Hindlimb muscle (tissue), 1 donor: ENCODE results near the gene EPS8L1. TPM values are rescaled to one million over a fixed set of nuclear protein-coding genes. Genes with fewer than 3 reads are reported as not detected.
"Not testable (repeated sequence)": the region's sequence is repeated elsewhere in the genome, so short reads cannot be mapped to it uniquely, and the experiment has no call there.

ENCODE experiments used
- DNase-seq: peaks from one replicate; pipeline ENCODE4 v3.0.0-alpha.2; 2013
- polyA plus RNA-seq: library from polyadenylated mRNA; unstranded; fragments of 120-200 nt; gene quantifications from one replicate; pipeline ENCODE4 v1.2.1, GENCODE V29; 2013; ENCODE audit not compliant: insufficient read length

The EPS8L1 gene
- 2.6 TPM for polyA plus RNA-seq

DNA sequence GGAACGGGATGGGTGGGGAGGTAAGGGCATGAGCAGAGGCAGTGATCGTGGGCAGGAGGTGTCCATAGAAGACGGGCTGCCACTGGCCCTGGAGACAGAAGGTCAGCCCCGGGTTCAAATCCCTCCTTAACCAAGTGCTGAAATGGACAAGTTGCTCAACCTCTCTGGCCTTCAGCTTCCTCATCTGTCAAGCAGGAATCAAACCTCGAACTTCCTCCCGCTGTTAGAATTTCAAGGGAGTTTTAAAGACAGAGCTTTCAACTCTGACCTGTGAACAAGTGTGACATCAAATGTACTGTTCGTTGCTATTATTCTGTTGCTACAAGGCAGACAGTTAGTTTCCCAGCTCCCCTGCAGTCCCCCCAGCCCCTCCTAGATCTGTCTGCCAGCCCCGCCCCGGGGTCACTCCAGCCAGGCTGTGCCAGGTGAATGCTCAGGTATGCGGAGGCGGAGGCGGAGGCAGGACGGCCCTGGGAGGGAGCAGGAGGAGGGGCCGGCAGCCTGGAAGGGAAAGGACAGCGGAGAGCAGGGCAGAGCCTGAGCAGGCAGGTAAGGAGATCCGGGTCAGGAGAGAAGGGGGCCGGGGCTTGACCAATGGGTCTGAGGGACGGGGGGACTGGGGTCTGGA lies at the start of gene EPS8L1:
EPS8L1 (plus strand) TSS at position 499 of the 628 bp plus-strand sequence. CDS start 576 bp downstream, outside the sequence.
- no peak for DNase-seq

DNA sequence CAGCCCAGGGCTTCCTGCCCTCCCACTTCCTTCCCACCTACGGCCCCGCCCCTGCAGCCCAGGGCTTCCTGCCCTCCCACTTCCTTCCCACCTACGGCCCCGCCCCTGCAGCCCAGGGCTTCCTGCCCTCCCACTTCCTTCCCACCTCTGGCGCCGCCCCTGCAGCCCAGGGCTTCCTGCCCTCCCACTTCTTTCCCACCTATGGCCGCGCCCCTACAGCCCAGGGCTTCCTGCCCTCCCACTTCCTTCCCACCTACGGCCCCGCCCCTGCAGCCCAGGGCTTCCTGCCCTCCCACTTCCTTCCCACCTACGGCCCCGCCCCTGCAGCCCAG lies 48.6 kb upstream of the EPS8L1 start:
- DNase-seq = not testable (repeated sequence)

DNA sequence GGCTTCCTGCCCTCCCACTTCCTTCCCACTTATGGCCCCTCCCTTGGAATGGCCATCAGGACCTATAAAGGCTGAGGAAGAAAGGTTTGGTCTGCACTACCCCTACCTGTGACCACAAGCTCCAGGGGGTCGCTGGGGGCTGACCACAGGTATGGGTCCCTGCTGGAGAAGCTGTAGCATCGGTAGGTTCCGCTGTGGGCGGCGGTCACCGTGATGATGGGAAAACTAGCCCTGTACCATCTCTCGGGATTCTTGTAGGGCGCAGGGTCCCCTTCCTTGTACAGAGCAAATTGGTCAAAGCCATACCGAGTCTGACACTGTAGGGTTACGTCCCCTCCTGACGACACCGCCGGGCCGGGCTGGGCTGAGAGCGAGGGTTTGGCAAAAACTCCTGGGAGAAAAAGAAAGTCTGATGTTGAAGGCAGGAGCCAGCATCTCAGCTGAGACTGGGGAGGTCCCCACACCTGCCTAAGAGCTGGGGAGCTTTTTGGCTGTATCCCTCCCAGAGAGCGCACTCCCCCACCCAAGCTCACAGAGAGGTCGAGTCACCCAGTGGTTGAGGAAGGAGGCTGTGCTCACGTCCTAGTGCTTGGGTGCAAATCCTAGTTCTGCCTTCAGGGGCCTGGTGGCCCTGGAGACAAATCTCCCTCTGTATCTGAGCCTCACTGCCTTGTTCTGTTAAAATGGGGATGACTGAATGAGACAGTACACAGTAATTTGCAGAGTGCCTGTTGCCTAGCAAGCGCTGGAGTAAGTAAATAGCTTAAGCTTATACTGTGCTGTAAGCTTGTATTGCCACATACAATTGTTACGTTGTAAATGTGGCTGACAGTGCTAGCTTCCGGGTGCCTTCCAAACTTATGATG lies 48.0 kb upstream of the EPS8L1 start:
- DNase-seq = no peak

DNA sequence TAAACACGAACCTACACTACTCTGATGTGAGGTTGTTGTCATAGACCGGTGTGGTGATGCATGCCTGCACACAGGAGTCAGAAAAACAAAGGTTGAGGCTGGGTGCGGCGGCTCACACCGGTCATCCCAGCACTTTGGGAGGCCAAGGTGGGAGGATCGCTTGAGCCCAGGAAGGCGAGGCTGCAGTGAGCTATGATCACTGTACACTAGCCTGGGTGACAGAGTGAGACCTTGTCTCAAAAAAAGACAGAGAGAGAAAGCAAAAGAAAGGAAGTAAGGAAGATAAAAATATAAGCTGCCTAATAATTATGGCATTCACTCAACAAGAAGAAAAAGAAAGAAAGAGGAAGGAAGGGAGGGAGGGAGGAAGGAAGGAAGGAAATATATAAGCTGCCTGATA lies 46.9 kb upstream of the EPS8L1 start:
- no peak for DNase-seq

DNA sequence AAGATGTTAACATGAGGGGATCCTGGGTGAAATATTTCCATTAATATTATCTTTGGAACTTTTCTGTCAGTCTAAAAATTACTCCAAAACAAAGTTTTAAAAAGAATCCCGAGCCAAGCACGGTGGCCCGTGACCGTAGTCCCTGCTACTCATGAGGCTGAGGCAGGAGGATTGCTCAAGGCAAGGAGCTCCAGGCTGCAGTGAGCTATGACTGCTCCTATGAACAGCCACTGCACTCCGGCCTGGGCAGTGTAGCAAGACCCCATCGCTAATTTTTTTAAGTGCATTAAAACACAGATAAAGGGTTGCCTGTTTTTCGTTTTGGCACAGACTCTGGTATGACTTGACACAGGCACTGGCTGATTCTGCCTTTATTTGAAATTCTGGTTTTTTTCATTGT lies 44.5 kb upstream of the EPS8L1 start:
- DNase-seq = no peak

DNA sequence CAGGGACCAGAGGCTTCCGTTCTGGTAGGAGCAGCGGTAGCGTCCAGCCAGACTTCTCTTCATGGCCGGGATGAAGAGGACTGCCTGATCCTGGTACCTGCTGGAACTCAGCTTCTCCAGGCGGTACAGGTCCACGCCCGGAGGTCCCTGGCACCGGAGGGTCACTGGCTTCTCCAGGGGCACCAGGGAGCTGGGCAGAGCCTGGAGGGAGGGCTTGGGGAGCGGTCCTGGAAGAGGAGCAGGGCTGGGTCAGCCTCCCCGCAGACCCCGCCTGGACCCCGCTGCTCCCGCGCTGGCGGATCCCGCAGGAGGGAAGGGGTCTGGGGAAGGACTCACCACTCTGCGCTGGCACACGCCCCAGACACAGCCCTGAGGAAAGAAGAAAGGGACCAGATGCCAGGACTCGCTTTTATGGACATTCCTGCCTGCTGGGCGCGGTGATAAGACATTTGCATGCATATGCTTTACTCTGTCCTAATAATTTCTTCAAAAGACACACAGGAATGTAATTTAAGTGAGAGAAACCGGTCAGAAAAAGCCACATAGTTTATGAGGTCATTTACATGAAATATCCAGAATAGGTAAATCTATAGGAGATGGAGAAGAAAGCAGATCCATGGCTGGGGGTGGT lies 43.4 kb upstream of the EPS8L1 start:
- DNase-seq = no peak

DNA sequence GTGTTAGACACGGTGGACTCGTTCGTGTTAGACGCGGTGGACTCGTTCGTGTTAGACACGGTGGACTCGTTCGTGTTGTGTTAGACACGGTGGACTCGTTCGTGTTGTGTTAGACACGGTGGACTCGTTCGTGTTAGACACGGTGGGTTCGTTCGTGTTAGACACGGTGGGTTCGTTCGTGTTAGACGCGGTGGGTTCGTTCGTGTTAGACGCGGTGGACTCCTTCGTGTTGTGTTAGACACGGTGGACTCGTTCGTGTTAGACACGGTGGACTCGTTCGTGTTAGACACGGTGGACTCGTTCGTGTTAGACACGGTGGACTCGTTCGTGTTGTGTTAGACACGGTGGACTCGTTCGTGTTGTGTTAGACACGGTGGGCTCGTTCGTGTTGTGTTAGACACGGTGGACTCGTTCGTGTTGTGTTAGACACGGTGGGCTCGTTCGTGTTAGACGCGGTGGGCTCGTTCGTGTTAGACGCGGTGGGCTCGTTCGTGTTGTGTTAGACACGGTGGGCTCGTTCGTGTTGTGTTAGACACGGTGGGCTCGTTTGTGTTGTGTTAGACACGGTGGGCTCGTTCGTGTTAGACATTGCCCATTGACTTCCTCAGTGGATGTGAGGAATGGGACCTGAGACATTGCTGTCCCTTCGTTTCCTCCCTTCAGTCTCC lies 42.6 kb upstream of the EPS8L1 start:
- not testable (repeated sequence) for DNase-seq

DNA sequence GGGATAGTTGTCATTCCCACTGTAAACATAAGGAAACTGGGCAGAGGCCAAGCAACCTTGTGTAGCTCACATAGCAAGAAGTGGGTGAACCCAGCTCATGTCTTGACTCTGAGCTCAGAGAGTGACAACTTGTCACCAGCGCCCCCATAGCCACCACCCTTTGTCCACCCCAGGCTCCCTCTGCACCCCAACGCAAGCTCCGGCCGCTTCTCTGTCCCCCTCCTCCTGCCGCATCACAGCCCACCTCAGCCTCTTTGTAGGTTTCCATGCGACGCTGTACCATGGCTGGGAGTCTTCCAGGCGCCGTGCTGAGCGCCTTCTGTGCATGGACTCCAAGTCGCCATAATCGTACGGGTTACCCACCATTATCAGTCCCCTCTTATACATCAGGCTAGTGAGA lies 40.9 kb upstream of the EPS8L1 start:
- DNase-seq = no peak

DNA sequence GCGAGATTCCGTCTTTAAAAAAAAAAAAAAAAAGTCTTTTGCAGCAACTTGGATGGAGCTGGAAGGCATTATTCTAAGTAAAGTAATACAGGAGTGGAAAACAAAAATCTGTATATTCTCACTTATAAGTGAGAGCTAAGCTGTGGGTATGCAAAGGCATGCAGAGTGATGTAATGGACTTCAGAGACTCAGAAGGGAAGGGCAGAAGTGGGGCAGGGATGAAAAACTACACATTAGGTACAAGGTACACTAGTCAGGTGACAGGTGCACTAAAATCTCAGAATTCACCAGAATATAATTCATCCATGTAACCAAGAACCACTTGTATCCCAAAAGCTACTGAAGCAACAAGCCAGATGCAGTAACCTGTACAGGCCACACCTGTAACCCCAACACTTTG lies 39.6 kb upstream of the EPS8L1 start:
- no peak for DNase-seq

DNA sequence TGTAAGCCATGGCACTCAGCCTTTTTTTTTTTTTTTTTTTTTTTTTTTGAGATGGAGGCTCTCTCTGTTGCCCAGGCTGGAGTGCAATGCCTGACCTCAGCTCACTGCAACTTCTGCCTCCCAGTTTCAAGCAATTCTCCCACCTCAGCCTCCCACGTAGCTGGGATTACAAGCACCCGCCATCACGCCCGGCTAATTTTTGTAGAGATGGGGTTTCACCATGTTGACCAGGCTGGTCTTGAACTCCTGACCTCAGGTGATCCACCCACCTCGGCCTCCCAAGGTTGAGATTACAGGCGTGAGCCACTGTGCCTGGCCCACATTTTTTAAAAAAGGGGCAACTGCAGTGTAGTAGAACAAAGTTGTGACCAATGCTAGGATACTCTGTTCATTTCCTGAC lies 38.1 kb upstream of the EPS8L1 start:
- DNase-seq = not testable (repeated sequence)

DNA sequence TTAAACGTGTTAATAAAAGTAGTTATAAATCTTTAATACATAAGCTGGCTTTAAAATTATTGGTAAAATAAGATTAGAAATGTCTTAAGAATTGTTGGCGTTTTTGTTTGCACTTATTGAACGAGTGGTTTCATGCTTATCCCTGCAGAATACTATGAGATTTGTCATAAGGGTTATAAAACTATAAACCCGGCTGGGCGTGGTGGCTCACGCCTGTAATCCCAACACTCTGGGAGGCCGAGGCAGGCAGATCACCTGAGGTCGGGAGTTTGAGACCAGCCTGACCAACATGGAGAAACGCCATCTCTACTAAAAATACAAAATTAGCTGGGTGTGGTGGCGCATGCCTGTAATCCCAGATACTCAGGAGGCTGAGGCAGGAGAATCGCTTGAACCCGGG lies 35.0 kb upstream of the EPS8L1 start:
- not testable (repeated sequence) for DNase-seq

DNA sequence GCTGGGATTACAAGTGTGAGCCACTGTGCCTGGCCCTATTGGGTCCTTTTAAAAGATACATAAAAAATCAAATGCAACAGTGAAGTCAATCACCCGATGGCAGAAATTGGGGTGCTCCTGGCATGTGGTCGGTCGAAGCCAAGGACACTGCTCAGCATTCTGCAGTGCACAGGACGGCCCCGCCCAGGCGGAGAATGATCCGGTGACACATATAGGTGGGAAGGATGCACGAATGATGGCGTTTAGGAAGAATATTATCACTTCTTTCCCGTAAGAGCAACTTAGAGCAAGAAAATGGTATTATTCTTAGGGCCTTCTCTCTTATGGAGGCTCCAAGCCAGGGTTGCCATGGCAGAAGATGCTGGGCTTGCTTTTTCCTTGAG lies 34.4 kb upstream of the EPS8L1 start:
- no peak for DNase-seq

DNA sequence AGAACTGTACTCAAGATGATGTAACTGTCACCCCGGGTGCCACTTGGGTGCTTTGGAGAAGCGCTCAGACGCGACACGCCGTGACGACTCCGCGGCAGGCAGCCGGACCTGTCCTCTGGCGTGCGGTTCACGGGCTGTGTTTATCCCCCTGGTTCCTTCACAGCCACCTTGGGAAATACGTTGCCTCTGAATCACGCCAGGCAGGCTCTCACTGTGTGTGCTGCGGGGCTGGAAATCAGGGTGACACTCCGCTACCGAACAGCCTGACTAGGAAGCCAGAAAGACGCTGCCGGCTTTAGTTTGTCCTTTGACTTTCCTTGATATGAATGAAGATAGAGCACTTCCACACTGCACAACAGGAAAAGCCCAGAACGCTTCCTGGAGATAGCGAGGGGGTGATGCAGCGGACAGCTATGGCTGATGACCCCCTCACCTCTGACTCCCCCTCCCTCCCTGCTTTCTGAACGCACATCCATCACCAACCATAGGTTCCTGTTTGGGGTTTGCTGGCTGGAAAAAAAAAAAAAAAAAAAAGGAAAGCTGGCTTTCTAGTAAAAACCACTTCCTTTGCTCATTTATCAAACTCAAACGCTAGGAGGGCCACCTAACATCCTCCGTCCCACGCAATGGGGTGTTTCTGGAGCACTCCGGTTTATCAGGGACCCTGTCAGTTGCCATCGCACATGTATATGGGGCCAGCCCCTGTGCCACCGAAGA lies 33.9 kb upstream of the EPS8L1 start:
- no peak for DNase-seq

DNA sequence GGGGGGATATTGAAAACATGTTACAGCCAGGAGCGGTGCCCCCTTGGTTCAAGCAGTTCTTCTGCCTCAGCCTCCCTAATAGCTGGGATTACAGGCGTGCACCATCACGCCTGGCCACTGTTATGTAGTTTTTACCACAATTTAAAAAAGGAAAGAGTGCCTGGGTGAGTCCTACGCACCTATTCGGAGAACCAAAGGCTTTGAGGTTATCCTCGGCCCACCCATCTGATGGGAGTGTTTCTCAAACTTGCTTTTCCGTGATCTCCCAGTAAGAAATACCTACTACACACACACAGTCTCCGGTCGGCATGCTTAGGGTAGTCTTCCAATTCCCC lies 33.4 kb upstream of the EPS8L1 start:
- no peak for DNase-seq

DNA sequence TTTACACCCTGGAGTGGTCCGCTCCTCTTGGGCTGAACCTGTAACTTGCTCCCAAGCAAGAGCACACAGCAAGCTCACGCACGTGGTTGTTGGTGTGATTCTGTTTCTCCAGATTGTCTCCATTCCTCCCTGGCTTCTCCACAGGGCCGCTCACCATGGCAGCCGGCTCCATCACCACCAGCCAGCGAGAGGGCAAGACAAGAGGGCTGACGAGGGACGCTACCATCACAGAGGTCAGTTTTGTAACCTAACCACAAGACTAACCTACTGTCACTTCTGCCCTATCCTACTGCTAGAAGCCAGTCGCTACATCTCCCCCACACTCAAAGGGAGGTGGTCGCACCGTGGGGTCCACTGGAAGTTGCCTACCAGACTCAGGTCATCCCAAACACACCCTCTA lies 33.0 kb upstream of the EPS8L1 start:
- DNase-seq = no peak

DNA sequence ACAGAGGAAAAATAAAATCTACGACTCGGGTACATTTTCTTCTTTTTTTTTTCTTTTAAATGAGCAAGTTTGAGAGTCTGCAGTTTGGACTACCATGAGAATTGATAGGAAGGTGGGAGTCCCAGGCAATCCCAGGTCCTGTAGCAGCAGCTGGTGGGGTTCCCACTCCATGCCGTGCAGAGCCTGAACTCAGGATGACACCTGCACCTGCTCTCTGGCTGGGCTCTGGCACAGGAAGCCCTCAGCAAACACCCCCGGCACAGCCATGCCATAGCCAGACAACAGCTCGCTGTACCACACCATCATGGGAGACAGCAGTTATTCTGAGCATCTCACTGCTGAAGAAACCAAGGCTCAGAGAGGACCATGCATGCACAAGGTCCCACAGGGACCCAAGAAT lies 31.4 kb upstream of the EPS8L1 start:
- no peak for DNase-seq

DNA sequence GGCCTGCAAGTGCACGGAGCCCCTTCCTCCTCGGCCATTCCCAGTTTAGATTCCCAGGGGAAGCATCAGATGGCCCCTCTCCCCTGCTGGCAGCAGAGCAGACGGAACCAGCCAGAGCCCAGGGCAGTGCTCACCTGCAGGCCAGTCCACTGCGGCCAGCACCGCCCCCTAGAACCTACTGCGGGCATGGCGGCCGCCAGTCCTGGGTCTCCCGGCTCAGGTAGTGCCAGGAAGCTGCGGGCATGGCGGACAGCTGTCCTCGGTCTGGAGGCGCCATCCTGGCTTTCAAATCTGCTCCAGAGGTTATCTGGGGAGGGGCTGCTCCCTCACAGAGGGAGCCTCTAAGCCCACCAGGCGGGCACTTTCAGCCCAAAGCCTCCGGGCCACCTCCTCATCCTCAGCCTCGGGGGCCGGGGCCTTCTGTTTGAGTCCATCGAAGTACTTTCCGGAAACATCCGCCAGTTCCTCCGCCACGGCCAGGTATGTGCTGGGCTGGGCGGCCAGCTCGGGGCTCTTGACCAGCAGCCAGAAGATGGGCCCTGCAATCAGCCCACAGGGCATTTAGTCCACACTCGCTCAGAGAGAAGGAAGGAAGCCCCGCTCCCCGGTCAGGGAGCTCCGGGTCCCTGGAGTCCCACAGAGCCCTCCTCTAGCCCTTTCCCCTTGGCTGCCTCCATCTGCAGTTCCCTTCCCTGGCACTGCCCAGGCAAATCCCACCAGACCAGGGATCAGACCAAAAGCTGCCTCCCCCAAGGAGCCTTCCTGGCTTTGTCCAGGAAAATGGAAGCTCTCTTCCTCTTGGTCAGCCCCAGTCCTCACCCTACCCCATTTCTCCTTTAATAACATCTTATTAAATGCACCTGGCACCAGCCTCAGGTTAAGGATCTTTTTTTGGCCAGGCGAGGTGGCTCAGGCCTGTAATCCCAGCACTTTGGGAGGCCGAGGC lies 30.6 kb upstream of the EPS8L1 start:
- no peak for DNase-seq

DNA sequence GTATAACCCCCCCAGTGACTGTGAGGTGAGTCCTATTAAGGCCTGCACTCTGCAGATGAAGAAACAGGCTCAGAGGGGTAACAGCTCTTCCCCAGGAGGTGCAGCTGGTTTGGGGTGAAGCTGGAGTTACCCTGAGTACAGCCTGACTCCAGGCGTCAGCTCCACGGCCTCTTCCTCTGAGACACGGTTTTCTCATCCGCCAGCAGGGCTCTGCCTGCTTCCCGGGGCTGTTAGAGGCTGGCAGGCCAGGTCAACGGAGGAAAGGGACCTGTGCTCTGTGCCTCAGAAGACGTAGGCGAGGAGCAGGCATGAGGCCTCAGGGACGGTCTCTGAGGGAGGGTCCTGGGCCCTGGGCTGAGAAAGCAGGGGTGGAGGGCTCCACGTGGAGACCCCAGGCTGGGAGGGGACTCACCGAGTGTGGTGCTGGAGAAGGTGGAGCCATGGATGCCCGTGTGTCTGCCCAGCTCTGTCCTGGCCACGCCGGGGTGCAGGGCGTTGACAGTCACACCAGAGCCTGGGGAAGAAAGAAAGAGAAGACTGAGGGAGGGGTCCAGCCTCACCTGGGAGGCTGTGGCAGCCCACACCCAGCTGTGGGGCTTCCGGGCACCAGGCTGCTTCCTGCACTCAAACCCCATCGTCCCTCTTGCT lies 28.6 kb upstream of the EPS8L1 start:
- no peak for DNase-seq

DNA sequence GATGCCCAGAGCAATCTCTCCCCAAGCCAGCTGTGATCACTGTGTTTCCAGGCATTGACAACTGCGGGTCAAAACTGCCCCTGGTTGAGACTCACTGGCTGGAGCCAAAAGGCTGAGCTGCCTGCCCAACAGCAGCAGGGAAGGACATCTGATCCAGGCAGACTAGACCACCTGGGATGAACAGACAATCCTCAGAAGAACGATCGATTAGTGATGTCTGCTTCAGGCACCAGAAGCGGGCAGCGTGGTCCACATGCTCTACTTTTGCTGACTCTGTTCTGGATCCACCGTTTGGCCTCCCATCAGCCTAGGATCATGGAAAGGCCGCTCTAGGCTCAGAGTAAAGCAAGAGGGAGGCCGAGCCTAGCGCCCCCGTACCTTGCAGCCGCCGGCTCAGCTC lies 27.7 kb upstream of the EPS8L1 start:
- no peak for DNase-seq

DNA sequence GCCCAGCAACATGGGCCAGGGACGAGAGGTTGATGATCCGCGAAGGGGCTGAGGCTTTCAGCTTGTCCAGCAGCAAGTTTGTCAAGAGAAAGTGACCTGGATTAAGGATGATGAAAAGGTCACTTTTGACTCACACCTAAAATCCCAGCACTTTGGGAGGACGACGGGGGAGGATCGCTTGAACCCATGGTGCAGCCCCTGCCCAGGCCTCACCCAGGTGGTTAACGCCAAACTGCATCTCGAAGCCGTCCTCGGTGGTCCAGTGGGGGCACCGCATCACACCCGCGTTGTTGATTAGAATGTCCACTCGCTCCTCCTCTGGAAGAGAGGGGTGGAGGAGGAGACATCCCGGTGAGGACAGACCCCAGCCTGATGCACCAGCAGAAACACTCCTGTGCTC lies 27.2 kb upstream of the EPS8L1 start:
- no peak for DNase-seq
